DLD1 (cell line): ENCODE results near the gene SORCS3.

Source experiments
- in situ Hi-C: cut with HindIII; loops from 2 replicates; pipeline ENCODE4 v1.10.0; 2017; ENCODE audit warnings: low sequenced_read_pairs

The SORCS3 gene

GRCh38 chr10:104774234-104774633, 133.1 kb downstream of the SORCS3 start:
- in situ Hi-C loops, result no loop called here

- in situ Hi-C loops, result no loop called here
Observed at GRCh38 chr10:104777086-104777799, 136.2 kb downstream of the SORCS3 start.

GRCh38 chr10:104778371-104778770, 137.3 kb downstream of the SORCS3 start:
- in situ Hi-C loops, result no loop called here

DNA sequence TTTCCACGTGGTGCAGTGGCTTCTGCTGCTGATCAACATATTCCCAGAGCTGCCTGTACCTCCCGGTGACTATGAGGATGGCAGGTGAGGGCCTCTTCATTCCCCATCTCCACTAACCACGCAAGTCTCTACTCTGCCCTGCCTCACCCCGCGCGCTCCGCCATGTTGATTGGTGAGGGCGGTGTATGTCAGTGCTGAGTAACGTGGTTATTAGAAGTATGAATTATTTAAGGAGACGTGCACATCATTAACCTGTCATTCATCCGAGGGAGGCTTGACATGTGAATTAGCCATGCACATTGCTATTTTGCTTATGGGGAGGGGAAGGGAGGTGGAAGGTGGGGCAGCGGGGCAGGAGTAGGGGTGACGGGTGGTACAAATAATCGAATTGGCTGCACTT, 138.6 kb downstream of the SORCS3 start:
- in situ Hi-C loops, result no loop called here

GRCh38 chr10:104780165-104780564, 139.1 kb downstream of the SORCS3 start:
- in situ Hi-C loops, result no loop called here

- in situ Hi-C loops, result no loop called here
Observed at GRCh38 chr10:104780946-104781595, 140.0 kb downstream of the SORCS3 start.

DNA sequence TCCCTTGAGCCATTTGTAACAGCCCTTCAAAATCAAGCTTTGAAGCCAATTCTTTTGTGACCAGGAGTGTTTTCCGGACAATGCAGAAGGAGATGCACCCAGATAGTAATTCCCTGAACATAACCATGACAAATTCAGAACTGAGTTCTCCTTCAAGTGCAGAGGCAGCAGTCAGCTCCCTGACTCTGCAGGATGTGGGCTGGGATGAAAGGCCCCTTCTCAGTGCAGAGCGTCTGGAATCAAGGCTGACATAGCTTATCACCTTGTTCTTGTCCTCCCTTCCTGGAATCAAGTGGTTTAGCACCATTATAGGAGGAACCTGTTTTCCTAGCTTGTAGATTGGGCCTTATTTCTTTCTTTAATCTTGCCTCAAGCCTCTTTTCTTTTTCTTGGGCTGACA, 143.4 kb downstream of the SORCS3 start:
- in situ Hi-C loops, result no loop called here

GRCh38 chr10:104791471-104791870, 150.4 kb downstream of the SORCS3 start:
- in situ Hi-C loops, result no loop called here

GRCh38 chr10:104795411-104795810, 154.3 kb downstream of the SORCS3 start:
- in situ Hi-C loops, result no loop called here

- in situ Hi-C loops, result no loop called here
Observed at GRCh38 chr10:104796823-104797222, 155.7 kb downstream of the SORCS3 start.

GRCh38 chr10:104802941-104803340, 161.9 kb downstream of the SORCS3 start:
- in situ Hi-C loops, result no loop called here

GRCh38 chr10:104804880-104805279, 163.8 kb downstream of the SORCS3 start:
- in situ Hi-C loops, result no loop called here

- in situ Hi-C loops, result no loop called here
Observed at GRCh38 chr10:104806801-104807200, 165.7 kb downstream of the SORCS3 start.

DNA sequence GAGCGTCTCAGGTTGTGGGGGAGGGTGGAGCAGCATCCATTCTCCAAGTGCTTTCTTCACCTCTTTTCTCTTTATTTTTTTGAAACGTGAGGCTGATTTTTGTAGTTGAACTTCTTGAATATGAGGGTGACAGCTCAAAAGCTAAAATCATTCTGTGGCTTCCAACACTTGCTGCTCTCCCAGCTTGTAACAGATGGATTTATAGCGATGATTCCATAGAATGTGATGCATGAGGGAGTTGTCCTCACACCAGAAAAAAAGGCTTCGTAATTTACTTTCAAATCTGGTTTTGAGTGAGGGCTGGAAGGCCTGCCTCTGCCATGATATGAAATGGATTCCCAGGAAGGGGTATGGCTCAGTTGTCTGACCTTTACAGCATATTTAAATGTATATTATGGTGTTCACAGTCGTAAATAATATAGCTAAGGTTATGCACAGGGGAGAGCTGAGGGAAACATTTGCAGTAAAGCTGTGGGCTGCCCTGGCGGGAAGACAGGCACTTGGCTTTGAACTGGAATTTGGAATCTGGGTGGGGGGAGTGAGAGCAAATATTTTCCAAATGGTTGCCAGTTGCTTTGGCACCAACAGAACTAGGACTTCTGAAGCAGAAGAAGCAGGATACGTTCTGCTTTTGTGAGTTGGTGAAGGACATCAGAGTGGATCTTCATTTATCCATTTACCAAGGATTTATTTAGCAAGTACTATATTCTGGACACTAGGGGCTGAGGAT, 166.7 kb downstream of the SORCS3 start:
- in situ Hi-C loops, result no loop called here

DNA sequence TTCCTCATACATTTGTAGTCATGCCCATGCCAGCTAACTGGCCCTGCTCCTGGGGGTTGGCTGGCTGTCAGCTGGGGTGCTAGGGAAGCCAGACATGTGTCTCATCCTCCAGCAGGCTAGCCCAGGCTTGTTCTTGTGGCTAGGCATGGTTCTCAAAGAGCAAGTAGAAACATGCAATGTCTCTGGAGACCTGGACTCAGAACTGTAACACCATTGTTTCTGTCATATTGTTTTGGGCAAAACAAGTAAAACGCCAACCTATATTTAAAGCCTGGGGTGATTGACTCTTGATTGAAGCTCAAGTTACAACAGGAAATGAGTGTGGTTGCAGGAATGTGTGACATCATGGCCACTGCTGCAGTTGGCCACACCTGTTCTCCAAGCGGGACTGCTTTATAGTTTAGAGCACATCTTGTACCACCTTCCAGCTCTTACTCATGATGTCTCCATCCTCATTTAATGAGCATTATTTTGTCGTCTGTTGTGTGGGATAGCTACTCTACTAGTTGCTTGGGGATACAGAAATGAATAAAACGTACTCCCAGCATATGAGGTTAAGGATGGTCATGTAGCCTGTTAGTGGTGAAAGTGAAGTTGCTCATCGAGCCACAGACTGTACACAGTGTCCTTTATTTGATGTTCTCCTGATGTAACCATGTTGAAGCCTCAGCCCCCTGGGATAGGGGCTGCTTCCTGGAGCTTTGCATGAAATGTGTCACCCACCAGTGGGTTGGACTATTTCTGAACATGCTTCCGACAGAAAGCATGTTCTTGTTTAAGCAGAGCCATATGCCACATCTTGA, 168.4 kb downstream of the SORCS3 start:
- in situ Hi-C loops, result no loop called here

- in situ Hi-C loops, result no loop called here
Observed at GRCh38 chr10:104811166-104811565, 170.1 kb downstream of the SORCS3 start.

GRCh38 chr10:104816501-104816900, 175.4 kb downstream of the SORCS3 start:
- in situ Hi-C loops, result no loop called here

- in situ Hi-C loops, result no loop called here
Observed at GRCh38 chr10:104819731-104820130, 178.6 kb downstream of the SORCS3 start.

GRCh38 chr10:104822088-104822487, 181.0 kb downstream of the SORCS3 start:
- in situ Hi-C loops, result no loop called here

- in situ Hi-C loops, result no loop called here
Observed at GRCh38 chr10:104824380-104825006, 183.4 kb downstream of the SORCS3 start.

DNA sequence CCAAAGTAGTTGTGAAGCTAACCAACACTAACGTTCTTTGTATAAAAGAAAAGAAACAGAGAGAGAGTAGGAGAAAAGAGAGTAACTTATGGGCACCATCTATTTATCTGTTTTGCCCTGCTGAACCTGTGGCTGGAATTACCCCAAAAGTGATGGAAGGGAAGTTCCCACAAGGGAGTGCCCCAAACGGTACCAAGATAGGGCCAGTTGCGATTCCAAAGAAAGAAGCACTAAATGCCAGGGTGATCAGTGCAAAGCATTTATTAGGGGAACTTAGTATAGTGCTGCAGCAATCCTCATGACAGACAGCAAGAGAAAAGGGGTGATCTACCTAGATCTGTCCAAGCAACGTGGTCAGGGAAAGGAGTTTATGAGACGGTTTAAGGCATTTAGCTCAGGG, 190.2 kb downstream of the SORCS3 start:
- in situ Hi-C loops, result no loop called here
